KOPT-K1 (cell line): ENCODE data around the gene APPL2.

Experiments
- H3K27ac ChIP-seq: fragments of 200-600 bp; sonication (generic); 2 replicates; pipeline ENCODE4 v1.5.1; 2016; ENCODE audit warnings: antibody characterized with exemption, mild to moderate bottlenecking, low read depth, low read length; ENCODE audit not compliant: poor library complexity, severe bottlenecking
- H3K36me3 ChIP-seq: fragments of 200-600 bp; sonication (generic); 2 replicates; pipeline ENCODE4 v1.5.1; 2017; ENCODE audit warnings: antibody characterized with exemption, mild to moderate bottlenecking, low read length, moderate library complexity; ENCODE audit not compliant: insufficient read depth
- H3K9me3 ChIP-seq: fragments of 200-600 bp; sonication (generic); 2 replicates; pipeline ENCODE4 v1.5.1; 2017; ENCODE audit warnings: antibody characterized with exemption, low read length, mild to moderate bottlenecking; ENCODE audit not compliant: insufficient read depth, poor library complexity, severe bottlenecking

The APPL2 gene

GRCh38 chr12:105221583-105222283 is 14.2 kb downstream of the APPL2 start:
- Histone ChIP-seq H3K9me3 (no peaks in the 10 kb centered on the region), H3K36me3 (peaks cover 39% of the 10 kb centered on the region), H3K27ac (no peak overlapping the region)

- Histone ChIP-seq H3K27ac (no peak overlapping the region), H3K36me3 (peaks cover 46% of the 10 kb centered on the region), H3K9me3 (no peaks in the 10 kb centered on the region)
Observed at GRCh38 chr12:105220929-105221290, 15.1 kb downstream of the APPL2 start.

- H3K9me3 ChIP-seq = no peaks in the 10 kb centered on the region
- H3K27ac ChIP-seq = no peak overlapping the region
- peaks cover 46% of the 10 kb centered on the region for H3K36me3 ChIP-seq
Observed at GRCh38 chr12:105220150-105220928, 15.6 kb downstream of the APPL2 start.

- Histone ChIP-seq H3K36me3 (peaks cover 45% of the 10 kb centered on the region), H3K27ac (no peak overlapping the region), H3K9me3 (no peaks in the 10 kb centered on the region)
Observed at GRCh38 chr12:105219261-105220028, 16.5 kb downstream of the APPL2 start.

- Histone ChIP-seq H3K27ac (no peak overlapping the region), H3K36me3 (peaks cover 48% of the 10 kb centered on the region), H3K9me3 (no peaks in the 10 kb centered on the region)
Observed at GRCh38 chr12:105218434-105218833, 17.5 kb downstream of the APPL2 start.

- no peak overlapping the region for H3K27ac ChIP-seq
- peaks cover 39% of the 10 kb centered on the region for H3K36me3 ChIP-seq
- H3K9me3 ChIP-seq = no peaks in the 10 kb centered on the region
Observed at GRCh38 chr12:105214670-105215375, 21.2 kb downstream of the APPL2 start.

GRCh38 chr12:105214148-105214547 is 21.8 kb downstream of the APPL2 start:
- no peaks in the 10 kb centered on the region for H3K9me3 ChIP-seq
- peaks cover 36% of the 10 kb centered on the region for H3K36me3 ChIP-seq
- H3K27ac ChIP-seq = no peak overlapping the region

GRCh38 chr12:105212438-105212837 is 23.5 kb downstream of the APPL2 start:
- Histone ChIP-seq H3K27ac (no peak overlapping the region), H3K9me3 (no peaks in the 10 kb centered on the region), H3K36me3 (peaks cover 39% of the 10 kb centered on the region)

GRCh38 chr12:105209091-105209490 is 26.9 kb downstream of the APPL2 start:
- Histone ChIP-seq H3K27ac (no peak overlapping the region), H3K36me3 (peaks cover 54% of the 10 kb centered on the region), H3K9me3 (no peaks in the 10 kb centered on the region)

GRCh38 chr12:105206686-105207374 is 29.1 kb downstream of the APPL2 start:
- peaks cover 55% of the 10 kb centered on the region for H3K36me3 ChIP-seq
- H3K27ac ChIP-seq = no peak overlapping the region
- no peaks in the 10 kb centered on the region for H3K9me3 ChIP-seq

- Histone ChIP-seq H3K27ac (no peak overlapping the region), H3K9me3 (no peaks in the 10 kb centered on the region), H3K36me3 (peaks cover 50% of the 10 kb centered on the region)
Observed at GRCh38 chr12:105205322-105206048, 30.5 kb downstream of the APPL2 start.

- no peaks in the 10 kb centered on the region for H3K9me3 ChIP-seq
- no peak overlapping the region for H3K27ac ChIP-seq
- H3K36me3 ChIP-seq = peaks cover 48% of the 10 kb centered on the region
Observed at GRCh38 chr12:105204916-105205315, 31.1 kb downstream of the APPL2 start.

GRCh38 chr12:105204127-105204526 is 31.8 kb downstream of the APPL2 start:
- Histone ChIP-seq H3K27ac (no peak overlapping the region), H3K36me3 (peaks cover 45% of the 10 kb centered on the region), H3K9me3 (no peaks in the 10 kb centered on the region)

- Histone ChIP-seq H3K9me3 (no peaks in the 10 kb centered on the region), H3K27ac (no peak overlapping the region), H3K36me3 (peaks cover 42% of the 10 kb centered on the region)
Observed at GRCh38 chr12:105202202-105202601, 33.8 kb downstream of the APPL2 start.
